Eye (tissue), 1 donor: ENCODE measurements around the gene GRAMD1C.
A peak's percentile ranks its signal among the peaks of the same experiment; 100 is the strongest.
"Not testable (repeated sequence)": the region's sequence is repeated elsewhere in the genome, so short reads cannot be mapped to it uniquely, and the experiment has no call there.

Experiments
- DNase-seq: peaks from one replicate; pipeline ENCODE4 v3.0.0-alpha.2; 2015

Gene GRAMD1C

DNA sequence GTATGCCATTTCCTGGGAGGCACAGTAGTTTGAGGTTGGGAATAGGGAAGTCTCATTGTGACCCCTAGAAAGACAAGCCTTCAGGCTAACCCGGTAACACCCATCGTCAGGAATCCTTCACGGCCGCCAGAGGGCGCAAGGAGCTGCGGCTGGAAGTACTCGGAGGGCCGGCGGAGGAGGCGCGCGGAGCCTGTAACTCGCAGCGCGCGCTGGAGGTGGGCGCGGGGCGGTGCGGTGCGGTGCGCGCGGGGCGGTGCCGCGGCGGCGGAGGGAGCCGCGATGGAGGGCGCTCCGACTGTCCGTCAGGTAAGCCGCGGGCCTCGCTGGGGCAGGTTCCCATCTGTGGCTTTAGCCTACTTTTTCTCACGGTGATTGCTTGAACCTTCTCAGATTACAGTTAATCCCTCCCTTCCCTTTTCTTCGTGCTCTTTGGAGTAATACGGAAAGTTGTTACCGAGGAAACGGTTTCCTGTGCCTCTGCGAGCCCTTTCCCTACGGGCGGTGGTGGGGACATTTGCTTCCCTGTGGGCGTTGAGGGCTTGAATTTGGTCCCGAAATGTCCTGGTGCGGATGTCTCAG is at the start of gene GRAMD1C:
TSS of gene GRAMD1C (plus strand) at position 158 of the 579 bp plus-strand sequence. CDS start at position 280, 122 bp downstream.
- DNase-seq: peak; percentile 95

DNA sequence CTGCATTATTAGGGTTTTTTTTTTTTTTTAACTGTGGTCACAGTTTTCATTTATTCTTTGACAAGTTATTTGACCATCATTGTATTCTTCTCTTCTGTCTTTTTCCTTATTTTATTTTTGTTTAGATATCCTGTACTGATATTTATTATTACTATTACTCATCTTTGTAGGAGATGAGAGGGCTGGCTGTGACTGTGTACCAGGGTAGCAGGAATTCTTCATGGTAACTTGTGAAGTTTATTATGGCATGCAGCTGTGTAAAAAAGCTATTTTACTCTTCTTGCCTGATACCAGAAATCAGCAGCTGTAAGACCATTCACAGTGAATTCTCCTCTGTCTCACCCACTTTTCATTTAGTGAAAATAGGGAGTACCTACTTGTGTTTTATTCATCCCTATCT is 47.2 kb upstream of the GRAMD1C start:
- DNase-seq: no peak

- no peak for DNase-seq
These were observed 44.1 kb upstream of the GRAMD1C start for GRCh38 chr3:113794526-113794925.

GRCh38 chr3:113795693-113796092 is 42.9 kb upstream of the GRAMD1C start:
- DNase-seq: no peak

DNA sequence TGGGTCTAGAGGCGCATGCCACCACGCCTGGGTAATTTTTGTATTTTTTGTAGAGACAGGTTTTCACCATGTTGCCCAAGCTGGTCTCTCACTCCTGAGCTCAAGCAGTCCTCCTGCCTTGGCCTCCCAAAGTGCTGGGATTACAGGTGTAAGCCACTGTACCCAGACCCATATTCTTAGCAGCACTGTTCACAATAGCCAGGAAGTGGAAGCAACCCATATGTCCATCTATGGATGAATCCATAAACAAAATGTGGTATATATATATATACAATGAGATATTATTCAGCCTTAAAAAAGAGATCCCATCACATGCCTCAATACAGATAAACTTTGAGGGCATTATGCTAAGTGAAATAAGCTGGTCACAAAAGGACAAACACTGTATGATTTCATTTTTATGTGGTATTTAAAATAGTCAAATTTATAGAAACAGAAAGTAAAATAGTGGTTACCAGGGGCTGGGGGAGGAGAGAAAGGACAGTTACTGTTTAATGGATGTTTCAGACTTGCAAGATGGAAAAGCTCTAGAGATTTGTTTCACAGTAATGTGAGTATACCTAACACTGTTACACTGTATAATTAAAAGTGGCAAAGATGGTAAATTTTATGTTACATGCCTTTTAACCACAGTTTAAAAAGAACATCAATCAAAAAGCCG is 35.7 kb upstream of the GRAMD1C start:
- DNase-seq: no peak

GRCh38 chr3:113804661-113805060 is 33.9 kb upstream of the GRAMD1C start:
- DNase-seq: no peak

- DNase-seq: no peak
These were observed 33.3 kb upstream of the GRAMD1C start for GRCh38 chr3:113805249-113805648.

- DNase-seq: no peak
These were observed 25.7 kb upstream of the GRAMD1C start for GRCh38 chr3:113812854-113813253.

DNA sequence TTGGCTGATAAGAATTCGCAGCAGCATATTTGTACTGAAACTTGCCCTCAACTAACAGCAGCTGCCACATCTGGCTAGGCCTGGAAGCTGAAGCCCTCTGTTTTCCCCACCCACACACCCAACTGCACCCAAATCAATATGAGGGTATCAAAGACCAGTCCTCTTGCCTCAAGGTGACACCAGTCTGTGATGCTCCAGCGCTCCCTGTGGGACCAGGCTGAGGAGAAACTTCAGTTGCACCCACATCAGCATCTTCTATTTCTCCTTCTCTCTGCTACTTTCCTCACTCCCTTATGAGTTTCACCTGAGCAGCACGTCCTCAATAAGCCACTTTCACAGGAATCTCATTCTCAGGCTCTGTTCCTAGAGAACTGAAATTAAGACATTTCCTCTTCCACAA is 18.7 kb upstream of the GRAMD1C start:
- no peak for DNase-seq

- no peak for DNase-seq
These were observed 13.5 kb upstream of the GRAMD1C start for GRCh38 chr3:113825090-113825489.

- DNase-seq: no peak
These were observed 10.0 kb upstream of the GRAMD1C start for GRCh38 chr3:113828600-113828999.

DNA sequence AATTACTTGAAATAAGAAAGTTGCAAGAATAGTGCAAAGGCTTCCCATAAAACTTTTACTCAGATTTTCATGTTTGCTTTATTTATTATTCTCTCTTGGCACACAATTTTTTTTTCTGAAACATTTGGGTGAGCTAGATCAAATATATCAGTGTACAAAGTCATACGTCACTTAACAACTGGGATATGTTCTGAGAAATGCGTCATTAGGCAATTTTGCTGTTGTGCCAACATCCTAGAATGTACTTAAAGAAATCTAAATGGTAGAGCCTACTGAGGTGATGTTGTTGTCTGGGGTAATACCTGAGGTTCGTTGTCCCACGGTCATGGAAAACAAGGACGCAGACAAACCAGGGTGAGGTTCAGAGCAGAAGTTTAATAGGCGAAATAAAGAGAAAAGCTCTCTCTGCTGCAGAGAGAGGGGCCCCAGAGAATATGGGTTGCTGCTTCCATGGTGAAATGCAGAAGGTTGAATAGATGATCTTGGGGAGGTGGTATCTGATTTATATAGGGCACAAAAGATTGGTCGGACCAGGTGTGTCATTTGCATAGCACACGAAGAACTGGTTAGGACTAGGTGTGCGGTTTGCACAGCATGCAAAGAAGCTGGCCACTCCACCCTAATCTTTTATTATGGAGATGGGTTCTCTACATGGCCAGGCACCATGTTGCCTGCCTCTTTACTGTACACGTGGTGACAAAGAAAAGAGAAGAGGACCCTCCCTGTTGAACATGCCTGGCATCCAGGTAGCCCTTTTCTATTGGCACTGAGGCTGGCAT is 8.8 kb upstream of the GRAMD1C start:
- DNase-seq: no peak

GRCh38 chr3:113831103-113831355 is 7.6 kb upstream of the GRAMD1C start:
- DNase-seq: no peak

DNA sequence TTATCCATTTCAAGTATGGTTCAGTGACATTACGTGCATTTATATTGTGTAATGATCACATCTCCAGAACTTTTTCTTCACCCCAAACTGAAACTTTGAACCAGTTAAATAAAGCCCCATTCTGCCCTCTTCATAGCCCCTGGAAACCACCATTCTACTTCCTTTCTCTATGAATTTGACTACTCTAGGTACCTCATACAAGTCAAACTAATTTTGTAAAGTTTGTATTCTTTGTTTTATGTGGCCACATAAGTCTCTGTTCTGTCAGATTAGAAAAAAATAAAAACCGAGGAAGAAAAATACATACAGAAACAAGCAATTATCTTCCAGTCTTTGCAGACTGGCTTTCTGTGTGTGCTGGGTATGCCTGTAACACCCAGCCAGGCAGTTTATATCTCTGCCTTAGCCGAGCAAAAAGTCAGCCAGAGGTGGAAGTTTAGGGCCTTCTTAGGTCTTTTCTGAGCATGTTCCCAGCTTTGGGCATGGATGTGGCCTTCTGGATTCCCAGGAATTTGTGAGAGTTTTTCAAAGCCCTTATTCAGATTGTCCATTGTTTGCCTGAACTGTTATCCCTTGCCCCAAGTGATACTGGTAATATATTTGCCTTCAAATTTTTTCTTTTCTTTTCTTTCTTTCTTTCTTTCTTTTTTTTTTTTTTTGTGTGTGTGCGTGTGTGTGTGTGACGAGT is 6.0 kb upstream of the GRAMD1C start:
- no peak for DNase-seq

- no peak for DNase-seq
These were observed 3.6 kb upstream of the GRAMD1C start for GRCh38 chr3:113834983-113835382.

- DNase-seq: no peak
These were observed 963 bp downstream of the GRAMD1C start for GRCh38 chr3:113839551-113839950.

- peak; percentile 81 for DNase-seq
These were observed 6.1 kb downstream of the GRAMD1C start for GRCh38 chr3:113844622-113845222.

DNA sequence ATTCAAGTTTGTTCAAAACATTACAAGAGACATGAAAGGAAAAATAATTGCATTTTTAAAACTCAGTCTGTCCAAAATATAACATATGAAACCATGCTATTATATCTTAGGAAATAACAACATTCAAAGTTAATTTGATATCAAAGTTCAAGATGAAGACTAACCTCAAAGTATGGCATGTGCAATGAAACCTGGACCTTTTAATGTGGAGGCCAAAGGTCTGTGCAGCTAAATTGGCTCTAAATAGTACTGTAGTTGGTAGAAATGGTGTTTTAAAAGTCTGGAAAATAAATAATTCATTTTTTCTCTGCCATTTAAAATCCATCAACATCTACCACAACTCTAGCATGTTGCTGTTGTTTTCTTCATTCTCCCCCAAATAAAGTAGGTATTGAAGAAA is 8.7 kb downstream of the GRAMD1C start:
- DNase-seq: no peak

- no peak for DNase-seq
These were observed 9.3 kb downstream of the GRAMD1C start for GRCh38 chr3:113847664-113848461.

- not testable (repeated sequence) for DNase-seq
These were observed 10.5 kb downstream of the GRAMD1C start for GRCh38 chr3:113849071-113849470.

GRCh38 chr3:113849841-113850240 is 11.3 kb downstream of the GRAMD1C start:
- DNase-seq: not testable (repeated sequence)

- DNase-seq: not testable (repeated sequence)
These were observed 11.8 kb downstream of the GRAMD1C start for GRCh38 chr3:113850391-113850790.
